Stimulated activated CD4-positive, alpha-beta T cell treated with anti-CD3 and anti-CD28 coated beads, Interleukin-15, amount 100 ng/mL, for 1 hour (primary cell): ENCODE measurements around the gene AVL9.
"Not testable (repeated sequence)": the region's sequence is repeated elsewhere in the genome, so short reads cannot be mapped to it uniquely, and the experiment has no call there.

Experiments used
- DNase-seq, 2 donors: peaks; one replicate each; pipeline ENCODE4 v3.0.0-alpha.2; 2020; ENCODE audit warnings: low read depth in 1 of 2, low spot score in 1 of 2

AVL9 gene

GRCh38 chr7:32494946-32495297 is 367 bp upstream of the AVL9 start:
- no peak for DNase-seq

GRCh38 chr7:32496052-32496813 is 944 bp downstream of the AVL9 start:
- no peak for DNase-seq

- DNase-seq: not testable (repeated sequence)
Observed at GRCh38 chr7:32499755-32500154, 4.5 kb downstream of the AVL9 start.

- not testable (repeated sequence) for DNase-seq
Observed at GRCh38 chr7:32500216-32500615, 4.9 kb downstream of the AVL9 start.

DNA sequence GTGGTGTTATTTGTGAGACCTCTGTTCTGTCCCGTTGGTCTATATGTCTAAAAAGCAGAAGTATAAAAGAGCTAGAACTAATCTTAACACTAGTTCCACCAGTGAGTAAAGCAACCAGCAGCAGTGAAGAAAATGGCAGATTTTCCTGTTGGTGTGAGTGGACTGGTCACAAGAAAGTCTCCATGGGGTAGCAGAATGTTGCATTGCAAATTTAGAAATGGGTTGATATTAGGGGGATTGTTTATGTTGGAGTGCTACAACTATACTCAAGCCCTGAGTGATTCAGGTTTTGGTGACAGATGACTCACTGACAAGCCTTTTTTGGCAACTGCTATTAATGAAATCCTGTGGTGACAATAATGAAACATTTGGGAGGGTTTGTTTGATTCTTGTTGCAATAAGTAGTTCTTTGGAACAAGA is 5.6 kb downstream of the AVL9 start:
- no peak for DNase-seq

- no peak for DNase-seq
Observed at GRCh38 chr7:32501522-32501921, 6.2 kb downstream of the AVL9 start.

GRCh38 chr7:32502728-32503127 is 7.4 kb downstream of the AVL9 start:
- DNase-seq: no peak

- DNase-seq: no peak
Observed at GRCh38 chr7:32506266-32507054, 11.2 kb downstream of the AVL9 start.

- no peak for DNase-seq
Observed at GRCh38 chr7:32507414-32507813, 12.1 kb downstream of the AVL9 start.

DNA sequence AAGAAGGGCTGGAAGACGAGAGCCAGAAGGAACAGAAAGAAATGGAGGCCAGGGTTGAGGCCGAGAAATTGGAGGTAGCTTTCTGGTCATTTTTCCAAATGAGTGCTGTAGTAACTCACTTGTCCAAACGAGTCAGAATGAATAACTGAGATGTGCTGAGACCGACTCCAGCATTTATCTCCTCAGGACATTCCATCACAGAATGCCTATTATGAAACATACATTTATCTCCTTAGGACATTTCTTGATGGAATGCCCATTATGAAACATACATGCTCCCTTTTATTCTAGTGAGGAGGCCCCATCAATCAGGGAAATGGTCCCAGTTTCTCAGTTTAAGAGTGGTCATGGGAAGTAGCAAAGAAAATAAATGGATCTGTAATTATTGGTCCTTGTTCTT is 16.5 kb downstream of the AVL9 start:
- DNase-seq: no peak

GRCh38 chr7:32513210-32513609 is 17.9 kb downstream of the AVL9 start:
- no peak for DNase-seq

- no peak for DNase-seq
Observed at GRCh38 chr7:32515890-32516550, 20.7 kb downstream of the AVL9 start.

DNA sequence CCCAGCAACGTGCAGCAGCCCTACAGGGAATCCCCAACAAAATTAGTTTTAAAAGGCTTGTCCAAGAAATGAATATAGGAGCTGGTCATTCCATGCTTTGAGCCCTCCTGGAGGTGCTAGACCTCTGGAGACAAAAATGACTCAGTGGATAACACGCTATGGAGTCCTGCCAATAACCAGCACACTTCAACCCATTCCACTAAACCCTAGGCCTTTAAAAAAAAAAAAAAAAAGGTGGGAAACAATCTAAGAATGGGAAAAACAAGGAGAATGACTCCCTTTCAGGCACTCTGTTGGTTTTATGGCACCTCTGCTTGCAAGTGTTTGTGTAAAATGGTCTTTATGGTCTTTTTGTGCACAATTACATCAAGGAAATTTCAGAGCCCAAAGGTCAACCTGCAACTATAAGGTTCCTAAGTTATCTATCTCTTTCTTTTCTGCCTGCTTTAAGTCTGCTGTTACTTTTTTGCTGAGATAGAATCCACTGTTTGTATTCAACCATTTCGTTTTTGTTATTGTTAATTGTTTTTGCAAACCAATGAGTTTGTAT is 21.3 kb downstream of the AVL9 start:
- DNase-seq: no peak

GRCh38 chr7:32518534-32519140 is 23.3 kb downstream of the AVL9 start:
- no peak for DNase-seq

GRCh38 chr7:32519763-32520162 is 24.5 kb downstream of the AVL9 start:
- DNase-seq: no peak

DNA sequence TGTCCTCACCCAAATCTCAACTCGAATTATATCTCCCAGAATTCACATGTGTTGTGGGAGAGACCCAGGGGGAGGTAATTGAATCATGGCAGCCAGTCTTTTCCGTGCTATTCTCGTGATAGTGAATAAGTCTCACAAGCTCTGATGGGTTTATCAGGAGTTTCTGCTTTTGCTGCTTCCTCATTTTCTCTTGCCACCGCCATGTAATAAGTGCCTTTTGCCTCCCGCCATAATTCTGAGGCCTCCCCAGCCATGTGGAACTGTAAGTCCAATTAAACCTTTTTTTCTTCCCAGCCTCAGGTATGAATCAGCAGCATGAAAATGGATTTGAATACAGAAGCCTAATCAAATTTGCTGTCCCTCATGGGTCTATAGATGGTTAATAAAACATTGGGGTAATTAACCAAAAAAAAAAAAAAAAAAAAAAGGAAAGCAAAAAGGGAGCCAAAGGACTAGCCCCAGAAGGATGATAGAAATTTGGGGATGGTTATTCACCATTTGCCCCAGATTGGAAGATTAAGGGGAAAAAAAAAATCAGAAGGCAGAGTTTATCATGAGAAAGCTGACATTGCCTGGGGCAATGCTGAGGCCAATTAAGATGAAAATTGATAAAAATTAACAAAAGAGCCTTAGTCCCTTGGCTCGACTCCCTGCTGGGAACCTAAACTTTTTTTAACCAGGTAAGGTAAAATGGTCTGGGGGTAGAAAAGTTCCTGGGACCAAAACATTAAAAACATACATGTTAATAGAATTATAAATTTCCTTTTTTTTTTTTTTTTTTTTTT is 27.6 kb downstream of the AVL9 start:
- no peak for DNase-seq

- no peak for DNase-seq
Observed at GRCh38 chr7:32524631-32525030, 29.3 kb downstream of the AVL9 start.

GRCh38 chr7:32525839-32526238 is 30.6 kb downstream of the AVL9 start:
- DNase-seq: no peak

GRCh38 chr7:32531402-32531801 is 36.1 kb downstream of the AVL9 start:
- DNase-seq: no peak

GRCh38 chr7:32532086-32532485 is 36.8 kb downstream of the AVL9 start:
- no peak for DNase-seq

DNA sequence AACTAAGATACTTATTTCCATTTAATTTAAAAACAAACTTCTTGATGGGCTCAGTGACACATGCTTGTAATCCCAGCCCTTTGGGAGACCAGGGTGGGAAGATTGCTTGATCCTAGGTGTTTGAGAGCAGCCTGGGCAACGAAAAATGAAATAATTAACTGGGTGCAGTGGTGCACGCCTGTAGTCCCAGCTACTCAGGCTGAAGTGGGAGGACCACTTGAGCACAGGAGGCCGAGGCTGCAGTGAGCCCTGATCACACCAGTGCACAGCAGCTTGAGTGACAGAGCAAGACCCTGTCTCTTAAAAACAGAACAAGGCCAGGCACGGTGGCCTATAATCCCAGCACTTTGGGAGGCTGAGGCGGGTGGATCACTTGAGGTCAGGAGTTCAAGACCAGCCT is 37.4 kb downstream of the AVL9 start:
- DNase-seq: no peak
